Stimulated activated memory B cell treated with anti-CD40 and anti-IgM and Interleukin-4, amounts not matched to agents 10 μg/mL and 1 μg/mL and 100 μg/mL, for 72 hours (primary cell): ENCODE results near the gene GSTA3.
"Not testable (repeated sequence)": the region's sequence is repeated elsewhere in the genome, so short reads cannot be mapped to it uniquely, and the experiment has no call there.

Experiments used
- ATAC-seq: fragments of 150-1000 bp; cut with Tn5 transposase; 2 replicates; pipeline ENCODE4 v1.10.0; 2021
- H3K27ac Mint-ChIP-seq: one replicate; pipeline ENCODE4 v1.8.0; 2022; ENCODE audit warnings: mild to moderate bottlenecking, mixed read lengths
- H3K27me3 Mint-ChIP-seq: one replicate; pipeline ENCODE4 v1.8.0; 2022; ENCODE audit warnings: mixed read lengths
- H3K36me3 Mint-ChIP-seq: one replicate; pipeline ENCODE4 v1.8.0; 2022; ENCODE audit warnings: mixed read lengths
- H3K4me1 Mint-ChIP-seq: one replicate; pipeline ENCODE4 v1.8.0; 2022; ENCODE audit warnings: mixed read lengths
- H3K4me3 Mint-ChIP-seq: one replicate; pipeline ENCODE4 v1.8.0; 2022; ENCODE audit warnings: mild to moderate bottlenecking, moderate library complexity, mixed read lengths
- H3K9me3 Mint-ChIP-seq: one replicate; pipeline ENCODE4 v1.8.0; 2022; ENCODE audit warnings: mixed read lengths

Gene GSTA3

GRCh38 chr6:52923689-52924088, 14.2 kb upstream of the GSTA3 start:
- peaks cover 44% of the 10 kb centered on the region for H3K27me3 Mint-ChIP-seq
- not testable (repeated sequence) for H3K4me3 Mint-ChIP-seq, H3K9me3 Mint-ChIP-seq, H3K36me3 Mint-ChIP-seq, H3K4me1 Mint-ChIP-seq, ATAC-seq, H3K27ac Mint-ChIP-seq

- Mint-ChIP-seq H3K27me3 (peaks cover 44% of the 10 kb centered on the region), H3K9me3 (no peaks in the 10 kb centered on the region), H3K4me1 (no peaks in the 10 kb centered on the region), H3K4me3 (no peak overlapping the region), H3K27ac (no peak overlapping the region), H3K36me3 (no peaks in the 10 kb centered on the region)
- ATAC-seq = no peak
These were observed 12.7 kb upstream of the GSTA3 start for GRCh38 chr6:52922161-52922560.

DNA sequence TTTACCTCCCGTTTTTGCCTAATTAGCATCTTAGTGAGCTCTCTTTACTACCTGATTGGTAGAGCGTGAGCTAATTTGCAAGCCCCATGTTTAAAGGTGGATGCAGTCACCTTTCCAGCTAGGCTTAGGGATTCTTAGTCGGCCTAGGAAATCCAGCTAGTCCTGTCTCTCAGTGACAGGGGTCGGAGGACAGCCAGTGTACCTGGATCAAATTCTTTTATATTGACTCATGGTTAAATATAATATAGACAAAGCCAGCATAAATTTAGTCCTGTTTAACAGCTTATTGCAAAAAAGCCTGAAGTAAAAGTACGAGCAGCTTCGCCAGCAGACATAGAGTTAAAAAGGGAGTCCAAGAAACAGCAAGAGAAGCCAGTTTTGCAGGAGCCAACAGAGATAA, 12.2 kb upstream of the GSTA3 start:
- H3K27me3 Mint-ChIP-seq = peaks cover 41% of the 10 kb centered on the region

GRCh38 chr6:52919511-52919910, 10.0 kb upstream of the GSTA3 start:
- H3K27ac Mint-ChIP-seq, H3K4me1 Mint-ChIP-seq, H3K4me3 Mint-ChIP-seq, H3K36me3 Mint-ChIP-seq, H3K9me3 Mint-ChIP-seq, ATAC-seq: not testable (repeated sequence)
- peaks cover 29% of the 10 kb centered on the region for H3K27me3 Mint-ChIP-seq

More for the DNA sequence above, 12.2 kb upstream of the GSTA3 start:
- Mint-ChIP-seq H3K36me3 (no peaks in the 10 kb centered on the region), H3K4me3 (no peak overlapping the region), H3K9me3 (no peaks in the 10 kb centered on the region), H3K27ac (no peak overlapping the region), H3K4me1 (no peaks in the 10 kb centered on the region)
- no peak for ATAC-seq

- not testable (repeated sequence) for H3K9me3 Mint-ChIP-seq, H3K27ac Mint-ChIP-seq, H3K4me1 Mint-ChIP-seq, H3K4me3 Mint-ChIP-seq, ATAC-seq, H3K36me3 Mint-ChIP-seq
- H3K27me3 Mint-ChIP-seq = peaks cover 21% of the 10 kb centered on the region
These were observed 9.3 kb upstream of the GSTA3 start for GRCh38 chr6:52918771-52919170.

- H3K27ac Mint-ChIP-seq, ATAC-seq, H3K4me3 Mint-ChIP-seq, H3K9me3 Mint-ChIP-seq, H3K36me3 Mint-ChIP-seq, H3K4me1 Mint-ChIP-seq: not testable (repeated sequence)
- H3K27me3 Mint-ChIP-seq = peaks cover 18% of the 10 kb centered on the region
These were observed 8.7 kb upstream of the GSTA3 start for GRCh38 chr6:52918027-52918686.

DNA sequence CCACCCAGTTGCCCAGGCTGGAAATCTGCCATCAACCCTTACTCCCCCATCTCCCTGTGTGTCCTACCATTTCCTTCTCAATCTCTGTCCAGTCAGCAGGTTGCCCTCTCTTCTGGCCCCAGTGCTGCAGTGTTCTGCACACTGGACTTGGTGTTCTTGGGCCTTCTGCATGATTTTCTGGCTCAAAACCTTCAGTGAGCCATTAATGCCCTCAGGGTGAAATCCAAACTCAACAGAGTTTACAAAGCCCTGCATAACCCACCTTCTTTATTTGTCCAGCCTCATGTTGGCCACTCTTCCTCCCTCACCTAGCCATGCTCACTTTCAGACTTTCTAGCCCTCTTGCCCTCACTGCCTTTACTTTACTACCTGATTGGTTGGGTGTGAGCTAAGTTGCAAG, 5.0 kb upstream of the GSTA3 start:
- no peaks in the 10 kb centered on the region for H3K36me3 Mint-ChIP-seq
- no peaks in the 10 kb centered on the region for H3K4me1 Mint-ChIP-seq
- no peaks in the 10 kb centered on the region for H3K27me3 Mint-ChIP-seq
- ATAC-seq = no peak
- H3K4me3 Mint-ChIP-seq = no peak overlapping the region
- H3K27ac Mint-ChIP-seq = no peak overlapping the region
- H3K9me3 Mint-ChIP-seq = no peaks in the 10 kb centered on the region

GRCh38 chr6:52910091-52910490, 593 bp upstream of the GSTA3 start:
- H3K27ac Mint-ChIP-seq = no peak overlapping the region
- no peak for ATAC-seq
- no peaks in the 10 kb centered on the region for H3K27me3 Mint-ChIP-seq
- no peaks in the 10 kb centered on the region for H3K9me3 Mint-ChIP-seq
- no peak overlapping the region for H3K4me3 Mint-ChIP-seq
- no peaks in the 10 kb centered on the region for H3K36me3 Mint-ChIP-seq
- H3K4me1 Mint-ChIP-seq = no peaks in the 10 kb centered on the region

- no peak overlapping the region for H3K27ac Mint-ChIP-seq
These were observed 367 bp downstream of the GSTA3 start for GRCh38 chr6:52909131-52909530.

DNA sequence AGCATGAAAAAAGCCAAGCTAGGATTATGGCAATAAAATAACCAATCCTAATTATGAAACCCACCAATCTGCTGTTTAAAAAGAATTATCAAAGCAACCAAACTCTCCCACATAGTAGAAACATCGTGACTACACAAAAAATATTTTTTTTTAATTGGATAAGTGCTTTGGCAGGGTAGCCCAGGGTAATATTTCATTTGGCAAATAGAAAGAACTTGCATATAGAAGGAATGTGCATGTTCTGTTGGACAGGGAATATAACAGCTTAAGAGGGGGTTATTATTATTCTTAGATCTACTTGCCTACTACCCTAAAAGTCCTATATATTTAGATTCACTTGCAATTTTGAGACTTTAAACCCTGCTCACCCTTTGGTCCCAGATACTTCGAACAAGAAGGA, 972 bp downstream of the GSTA3 start:
- Mint-ChIP-seq H3K9me3 (no peaks in the 10 kb centered on the region), H3K36me3 (no peaks in the 10 kb centered on the region), H3K27ac (no peak overlapping the region), H3K4me1 (no peaks in the 10 kb centered on the region), H3K27me3 (no peaks in the 10 kb centered on the region), H3K4me3 (no peak overlapping the region)
- ATAC-seq = no peak

More at GRCh38 chr6:52909131-52909530, 367 bp downstream of the GSTA3 start:
- H3K9me3 Mint-ChIP-seq = no peaks in the 10 kb centered on the region
- H3K4me1 Mint-ChIP-seq = no peaks in the 10 kb centered on the region
- no peaks in the 10 kb centered on the region for H3K27me3 Mint-ChIP-seq
- ATAC-seq = no peak
- no peak overlapping the region for H3K4me3 Mint-ChIP-seq
- no peaks in the 10 kb centered on the region for H3K36me3 Mint-ChIP-seq

- Mint-ChIP-seq H3K4me3 (no peak overlapping the region), H3K27me3 (no peaks in the 10 kb centered on the region), H3K9me3 (no peaks in the 10 kb centered on the region), H3K27ac (no peak overlapping the region), H3K4me1 (no peaks in the 10 kb centered on the region), H3K36me3 (no peaks in the 10 kb centered on the region)
- no peak for ATAC-seq
These were observed 4.8 kb downstream of the GSTA3 start for GRCh38 chr6:52904562-52905279.

DNA sequence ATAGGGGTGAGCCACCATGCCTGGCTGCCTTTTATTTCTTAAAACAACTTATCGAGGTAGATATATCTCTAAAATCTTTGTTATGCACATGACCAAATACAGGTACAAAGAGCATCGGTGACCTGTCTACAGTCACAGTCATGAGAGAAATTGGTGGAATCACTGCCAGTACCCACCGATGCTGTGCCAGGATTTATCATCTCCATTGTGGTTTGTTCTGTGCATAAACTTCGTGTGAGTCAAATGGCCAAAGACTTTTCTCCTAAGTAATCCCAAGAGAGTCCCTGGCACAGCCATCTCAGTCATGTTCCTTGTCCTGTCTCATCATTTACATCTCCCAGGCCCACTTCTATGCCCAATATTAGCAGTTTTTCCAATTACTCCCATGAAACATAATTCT, 9.0 kb downstream of the GSTA3 start:
- no peak overlapping the region for H3K4me3 Mint-ChIP-seq
- no peak for ATAC-seq
- H3K27me3 Mint-ChIP-seq = peaks cover 12% of the 10 kb centered on the region
- H3K9me3 Mint-ChIP-seq = peaks cover 7% of the 10 kb centered on the region
- peaks cover 4% of the 10 kb centered on the region for H3K36me3 Mint-ChIP-seq
- H3K27ac Mint-ChIP-seq = no peak overlapping the region
- H3K4me1 Mint-ChIP-seq = no peaks in the 10 kb centered on the region

GRCh38 chr6:52895790-52896189, 13.7 kb downstream of the GSTA3 start:
- H3K27me3 Mint-ChIP-seq = peaks cover 12% of the 10 kb centered on the region
- ATAC-seq, H3K4me1 Mint-ChIP-seq, H3K36me3 Mint-ChIP-seq, H3K27ac Mint-ChIP-seq, H3K9me3 Mint-ChIP-seq, H3K4me3 Mint-ChIP-seq: not testable (repeated sequence)

DNA sequence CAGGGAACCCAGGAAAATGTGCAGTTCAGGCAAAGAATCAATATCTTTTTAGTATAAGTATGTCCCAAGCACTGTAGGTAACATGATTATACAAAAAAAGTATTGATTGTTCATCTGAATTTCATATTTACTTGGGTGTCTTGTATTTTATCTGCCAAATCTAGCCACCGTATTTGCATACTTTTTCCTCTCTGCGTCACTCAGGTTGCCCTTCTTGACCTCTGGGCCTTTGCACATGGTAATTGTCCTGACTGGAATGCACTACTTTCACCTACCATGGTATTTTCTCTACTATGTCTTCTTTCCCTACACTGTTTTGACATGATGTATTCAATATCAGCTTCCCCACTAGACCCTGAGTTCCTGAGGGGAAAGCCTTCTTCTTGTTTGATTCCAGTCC, 15.2 kb downstream of the GSTA3 start:
- Mint-ChIP-seq H3K36me3 (peaks cover 4% of the 10 kb centered on the region), H3K27me3 (peaks cover 10% of the 10 kb centered on the region), H3K9me3 (peaks cover 7% of the 10 kb centered on the region), H3K4me3 (no peak overlapping the region), H3K4me1 (no peaks in the 10 kb centered on the region), H3K27ac (no peak overlapping the region)
- no peak for ATAC-seq

- Mint-ChIP-seq H3K9me3 (peaks cover 7% of the 10 kb centered on the region), H3K27me3 (peaks cover 6% of the 10 kb centered on the region), H3K4me3 (no peak overlapping the region), H3K4me1 (no peaks in the 10 kb centered on the region), H3K27ac (no peak overlapping the region), H3K36me3 (peaks cover 4% of the 10 kb centered on the region)
- ATAC-seq = no peak
These were observed 15.7 kb downstream of the GSTA3 start for GRCh38 chr6:52893803-52894202.

DNA sequence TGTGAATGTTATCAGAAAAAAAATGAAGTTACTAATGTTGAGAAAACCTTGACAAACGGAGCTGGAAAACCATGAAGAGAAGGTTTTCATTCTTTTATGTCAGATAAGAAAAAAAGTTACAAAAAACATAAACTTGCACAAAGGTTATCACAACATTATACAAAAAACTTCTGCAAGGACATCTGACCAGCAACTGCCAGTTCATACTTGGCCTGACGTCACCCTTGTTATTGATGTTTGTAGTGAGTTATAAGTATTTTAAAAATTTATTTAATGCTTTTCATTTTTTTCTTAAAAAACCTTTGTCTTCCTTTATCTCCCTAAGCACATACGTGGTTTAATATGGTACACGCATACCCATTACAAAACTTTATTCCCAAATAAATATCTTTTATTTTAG, 16.3 kb downstream of the GSTA3 start:
- ATAC-seq = no peak
- Mint-ChIP-seq H3K27ac (no peak overlapping the region), H3K36me3 (peaks cover 4% of the 10 kb centered on the region), H3K9me3 (peaks cover 6% of the 10 kb centered on the region), H3K4me3 (no peak overlapping the region), H3K27me3 (no peaks in the 10 kb centered on the region), H3K4me1 (no peaks in the 10 kb centered on the region)
